GM12872 (cell line): ENCODE results near the gene EHD1.

ENCODE experiments used
- TF ChIP-seq, protein P1 (sequence below): IDR thresholded peaks from 3 replicates; pipeline ENCODE4 v1.5.1; 2011; ENCODE audit warnings: low read depth, mild to moderate bottlenecking, low read length, moderate library complexity; ENCODE audit not compliant: insufficient read depth

EHD1 gene

DNA sequence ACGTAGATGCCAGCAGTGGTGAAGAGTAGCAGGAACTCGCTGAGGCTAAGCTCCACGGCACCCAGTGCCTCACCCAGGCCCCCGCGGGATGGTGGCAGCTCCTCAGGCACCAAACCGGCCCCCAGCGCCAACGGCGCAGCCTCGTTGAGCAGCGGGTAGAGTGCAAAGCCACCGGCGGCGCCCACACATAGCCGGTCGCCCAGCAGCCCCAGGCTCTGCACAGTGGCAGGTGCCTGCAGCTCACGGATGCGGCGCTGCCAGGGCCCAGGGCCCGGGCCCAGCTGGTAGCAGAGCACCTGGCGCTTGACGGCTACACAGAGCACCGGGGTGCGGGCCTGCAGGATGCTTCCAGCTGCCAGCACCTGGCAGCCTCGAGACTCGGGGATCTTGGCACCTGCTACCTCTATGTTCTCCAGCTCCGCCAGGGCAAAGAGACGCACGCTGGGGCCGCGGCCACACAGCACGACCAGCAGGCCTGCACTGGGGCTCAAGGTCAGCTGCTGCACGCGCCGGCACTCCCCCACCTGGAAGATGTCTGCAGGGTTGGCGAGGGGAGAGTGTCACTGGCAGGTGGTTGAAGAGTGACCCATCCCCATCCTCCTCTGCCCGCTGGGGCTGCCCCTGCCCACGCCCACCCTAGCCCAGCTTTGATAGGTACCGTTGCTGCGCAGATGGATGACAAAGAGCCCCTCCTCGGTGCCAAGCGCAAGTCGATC lies 48.7 kb downstream of the EHD1 start:
- TF ChIP-seq, protein P1, sequence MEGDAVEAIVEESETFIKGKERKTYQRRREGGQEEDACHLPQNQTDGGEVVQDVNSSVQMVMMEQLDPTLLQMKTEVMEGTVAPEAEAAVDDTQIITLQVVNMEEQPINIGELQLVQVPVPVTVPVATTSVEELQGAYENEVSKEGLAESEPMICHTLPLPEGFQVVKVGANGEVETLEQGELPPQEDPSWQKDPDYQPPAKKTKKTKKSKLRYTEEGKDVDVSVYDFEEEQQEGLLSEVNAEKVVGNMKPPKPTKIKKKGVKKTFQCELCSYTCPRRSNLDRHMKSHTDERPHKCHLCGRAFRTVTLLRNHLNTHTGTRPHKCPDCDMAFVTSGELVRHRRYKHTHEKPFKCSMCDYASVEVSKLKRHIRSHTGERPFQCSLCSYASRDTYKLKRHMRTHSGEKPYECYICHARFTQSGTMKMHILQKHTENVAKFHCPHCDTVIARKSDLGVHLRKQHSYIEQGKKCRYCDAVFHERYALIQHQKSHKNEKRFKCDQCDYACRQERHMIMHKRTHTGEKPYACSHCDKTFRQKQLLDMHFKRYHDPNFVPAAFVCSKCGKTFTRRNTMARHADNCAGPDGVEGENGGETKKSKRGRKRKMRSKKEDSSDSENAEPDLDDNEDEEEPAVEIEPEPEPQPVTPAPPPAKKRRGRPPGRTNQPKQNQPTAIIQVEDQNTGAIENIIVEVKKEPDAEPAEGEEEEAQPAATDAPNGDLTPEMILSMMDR = no peak

DNA sequence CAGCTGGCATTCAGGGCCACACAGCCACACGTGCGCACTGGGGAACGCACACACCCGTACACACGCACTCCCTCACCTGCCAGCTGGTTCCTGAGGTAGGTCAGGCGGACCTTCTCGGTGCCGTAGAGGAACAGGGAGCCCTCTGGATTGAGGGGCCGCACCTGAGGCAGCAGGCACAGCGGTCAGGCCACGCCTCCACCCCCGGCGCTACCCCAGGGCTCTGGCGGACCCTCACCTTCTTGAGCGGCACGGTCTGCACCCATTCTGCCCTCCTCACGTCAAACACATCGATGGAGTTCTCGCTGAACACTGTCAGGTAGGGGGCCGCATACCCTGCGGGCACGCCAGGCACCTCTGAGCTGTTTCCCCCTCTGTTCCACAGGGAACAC lies 51.0 kb downstream of the EHD1 start:
- TF ChIP-seq, protein P1 = no peak

DNA sequence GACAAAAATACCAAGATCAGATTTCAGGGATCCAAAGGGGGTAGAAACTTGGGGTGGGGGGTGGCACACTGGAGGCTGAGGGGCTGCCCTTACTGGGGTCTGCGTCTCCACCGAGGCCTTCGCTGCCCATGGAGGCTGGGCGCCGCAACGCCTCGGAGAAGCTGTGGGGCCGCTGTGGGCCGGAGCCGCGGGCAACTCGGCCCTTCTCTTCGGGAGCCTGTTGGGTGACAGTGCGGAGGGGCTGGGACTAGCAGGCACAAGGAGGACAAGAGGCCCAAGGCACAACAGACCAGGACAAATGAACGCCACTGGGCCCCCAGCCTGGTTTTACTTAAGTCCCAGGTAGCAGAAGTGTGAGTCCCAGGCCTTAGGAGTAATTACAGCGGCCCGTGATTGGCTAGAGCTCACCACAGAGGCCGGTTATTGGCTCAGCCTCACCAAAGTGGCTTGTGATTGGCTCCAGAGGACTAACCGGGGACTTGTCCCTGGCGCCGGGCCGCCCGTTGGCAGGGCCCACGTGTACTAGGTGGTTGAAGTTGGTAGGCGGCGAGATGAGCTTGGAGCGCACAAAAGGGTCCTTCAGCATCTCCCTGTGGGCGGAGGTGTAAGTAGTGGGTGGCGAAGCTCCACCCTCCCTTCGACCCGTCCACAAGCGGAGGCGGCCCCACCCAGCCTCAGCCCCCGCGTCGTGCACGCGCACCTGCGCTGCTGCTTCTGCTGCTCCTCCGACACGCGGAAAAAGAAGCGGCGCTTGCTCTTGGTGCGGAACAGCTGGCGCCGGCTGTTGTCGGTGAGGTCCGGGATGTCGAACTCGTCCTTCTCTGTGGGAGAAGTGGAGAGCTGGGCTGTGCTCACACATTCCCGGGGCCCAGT lies 51.6 kb downstream of the EHD1 start:
- TF ChIP-seq, protein P1 = no peak

DNA sequence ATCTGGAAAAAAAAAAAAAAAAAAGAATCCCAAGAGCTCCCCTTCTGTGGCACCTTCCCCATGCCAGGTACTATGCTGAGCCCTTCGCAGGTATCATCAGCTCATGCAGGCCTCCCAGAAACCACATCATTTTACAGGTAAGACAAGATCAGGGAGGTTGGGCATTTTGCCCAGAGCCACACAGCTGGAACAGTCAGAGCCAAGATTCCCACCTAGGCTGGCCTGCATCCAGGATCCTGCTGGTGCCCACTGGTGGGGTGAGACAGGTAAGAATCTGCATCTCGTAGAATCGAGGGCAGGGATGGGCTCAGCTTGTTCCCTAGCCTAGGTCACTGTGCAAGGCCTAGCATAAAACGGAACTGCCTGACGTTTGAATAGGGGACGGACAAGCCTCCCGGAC lies 52.4 kb downstream of the EHD1 start:
- TF ChIP-seq, protein P1 = no peak

DNA sequence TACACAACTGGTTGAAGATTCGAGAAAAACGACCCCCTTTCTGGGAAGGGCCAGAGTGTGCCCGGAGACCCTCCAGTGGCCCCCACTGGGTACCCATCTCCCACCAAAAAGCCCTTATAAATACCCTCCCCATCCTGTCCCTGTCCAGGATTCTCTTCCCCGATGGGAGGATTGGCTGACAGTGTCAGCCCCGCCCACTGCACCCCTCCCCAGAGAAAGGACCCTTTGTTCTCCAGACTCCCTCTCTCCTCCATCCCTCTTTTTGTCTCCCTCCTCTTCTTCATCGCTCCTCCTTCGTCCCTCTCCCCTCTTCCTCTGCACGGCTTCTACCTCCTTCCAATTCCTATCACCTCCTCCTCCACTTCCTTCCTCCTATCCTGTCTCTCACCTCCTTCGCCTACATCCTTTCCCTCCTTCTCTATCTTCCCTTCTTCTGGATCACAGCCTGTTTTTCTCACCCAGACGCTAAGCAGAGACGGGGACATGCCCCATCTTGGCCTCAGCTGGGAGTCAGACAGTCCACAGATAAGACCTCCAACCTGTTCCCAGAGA lies 54.8 kb downstream of the EHD1 start:
- TF ChIP-seq, protein P1 = no peak

DNA sequence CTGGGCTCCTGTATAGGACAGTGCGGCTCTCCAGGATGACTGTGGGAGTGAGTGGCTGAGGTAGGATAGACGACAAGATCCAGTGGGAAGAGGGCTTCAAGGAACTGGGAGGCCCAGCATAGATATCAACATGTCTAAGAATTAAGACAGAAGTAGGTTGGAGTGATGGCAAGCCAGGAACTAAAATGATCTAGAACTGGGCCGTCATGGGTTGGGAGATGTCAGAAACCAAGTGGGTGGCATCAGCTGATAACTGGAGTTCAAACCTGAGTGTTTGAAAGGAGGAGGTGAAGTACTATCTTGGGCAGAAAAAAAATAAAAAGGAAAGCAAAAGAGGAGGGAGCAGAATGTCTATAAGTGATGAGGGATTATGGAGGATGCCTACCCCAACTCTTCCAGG lies 60.9 kb downstream of the EHD1 start:
- TF ChIP-seq, protein P1 = no peak

DNA sequence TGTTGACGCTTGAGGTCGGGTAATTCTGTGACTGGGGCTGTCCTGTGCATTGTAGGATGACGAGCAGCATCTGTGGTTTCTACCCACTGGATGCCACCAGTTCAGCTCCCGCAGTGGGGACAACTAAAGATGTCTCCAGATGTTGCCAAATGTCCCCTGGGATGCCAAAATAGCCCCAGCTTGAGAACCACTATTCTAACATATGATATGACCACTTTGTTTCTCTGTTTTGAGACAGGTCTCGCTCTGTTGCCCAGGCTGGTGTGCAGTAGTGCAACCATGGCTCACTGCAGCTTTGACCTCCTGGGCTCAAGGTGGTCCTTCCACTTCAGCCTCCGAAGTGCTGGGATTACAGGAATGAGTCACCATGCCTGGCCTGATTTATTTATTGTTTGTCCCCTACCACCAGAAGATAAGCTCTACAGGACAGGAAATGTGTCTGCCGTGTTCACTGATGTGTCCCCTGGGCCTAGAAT lies 63.7 kb downstream of the EHD1 start:
- TF ChIP-seq, protein P1 = no peak
